DMS114 treated with DMSO at 0.1 percent for 48 hours (cell line): ENCODE measurements around the gene GPN3.
"Not testable (repeated sequence)": the region's sequence is repeated elsewhere in the genome, so short reads cannot be mapped to it uniquely, and the experiment has no call there.

Experiments used
- DNase-seq: peaks from one replicate; lab custom pipeline; 2025; ENCODE audit not compliant: unreplicated experiment; lab: John Stamatoyannopoulos, UW

Gene GPN3

DNA sequence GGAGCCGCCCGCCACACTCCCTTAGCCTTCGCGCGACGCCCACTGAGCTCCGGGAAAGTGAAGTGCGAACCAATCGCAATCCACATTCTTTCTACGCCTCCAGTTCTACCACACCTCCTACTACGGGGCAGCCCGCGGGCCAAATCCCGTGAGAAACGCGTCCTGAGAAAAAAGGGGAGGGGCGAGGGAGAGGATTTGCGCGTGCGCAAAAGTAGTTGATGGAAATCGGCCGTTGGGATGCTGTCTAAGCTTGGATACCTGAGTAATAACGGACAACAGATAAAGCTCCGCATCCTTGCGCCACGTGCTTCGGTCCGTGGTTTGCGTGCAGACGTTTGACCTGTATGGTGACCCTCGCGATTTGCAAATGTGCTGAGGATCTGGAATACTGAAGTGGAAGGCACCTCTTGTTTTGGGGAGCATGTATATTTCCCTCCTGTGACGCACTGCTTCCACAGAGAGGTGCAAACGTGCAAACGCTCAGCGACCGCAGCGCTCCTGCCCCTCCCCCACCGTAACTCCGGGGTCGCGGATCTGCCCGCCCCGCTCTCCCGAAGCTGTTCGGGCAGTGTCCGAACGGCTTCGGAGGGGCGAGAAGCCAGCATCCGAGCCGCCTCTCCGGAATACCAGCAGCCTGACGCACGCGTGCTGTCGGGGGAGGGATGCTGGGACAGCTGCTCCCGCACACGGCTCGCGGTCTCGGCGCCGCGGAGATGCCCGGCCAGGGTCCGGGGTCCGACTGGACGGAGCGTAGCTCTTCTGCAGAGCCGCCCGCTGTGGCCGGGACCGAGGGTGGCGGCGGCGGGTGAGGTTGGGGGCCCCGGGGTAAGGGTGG lies at the start of gene GPN3, which contains the start of gene FAM216A:
GPN3 (minus strand) TSS at position 44 of the 835 bp plus-strand sequence. CDS start 54 bp downstream, outside the sequence.
FAM216A (plus strand) TSS at position 632 of the 835 bp plus-strand sequence; CDS start at position 663, 31 bp downstream.
- peak; percentile 98 for DNase-seq

DNA sequence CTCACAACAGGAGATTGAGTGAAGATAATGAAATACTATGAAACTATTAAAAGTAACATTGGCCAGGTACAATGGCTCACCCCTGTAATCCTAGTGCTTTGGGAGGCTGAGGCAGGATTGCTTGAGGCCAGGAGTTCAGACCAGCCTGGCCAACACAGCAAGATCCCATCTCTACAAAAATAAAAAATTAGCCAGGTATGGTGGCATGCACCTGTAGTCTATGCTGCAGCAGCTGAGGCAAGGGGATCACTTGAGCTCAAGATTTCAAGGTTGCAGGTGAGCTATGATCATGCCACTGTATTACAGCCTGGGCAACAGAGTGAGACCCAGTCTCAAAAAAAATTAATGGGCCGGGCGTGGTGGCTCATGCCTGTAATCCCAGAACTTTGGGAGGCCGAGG lies 48.9 kb upstream of the GPN3 start:
- DNase-seq: no peak

DNA sequence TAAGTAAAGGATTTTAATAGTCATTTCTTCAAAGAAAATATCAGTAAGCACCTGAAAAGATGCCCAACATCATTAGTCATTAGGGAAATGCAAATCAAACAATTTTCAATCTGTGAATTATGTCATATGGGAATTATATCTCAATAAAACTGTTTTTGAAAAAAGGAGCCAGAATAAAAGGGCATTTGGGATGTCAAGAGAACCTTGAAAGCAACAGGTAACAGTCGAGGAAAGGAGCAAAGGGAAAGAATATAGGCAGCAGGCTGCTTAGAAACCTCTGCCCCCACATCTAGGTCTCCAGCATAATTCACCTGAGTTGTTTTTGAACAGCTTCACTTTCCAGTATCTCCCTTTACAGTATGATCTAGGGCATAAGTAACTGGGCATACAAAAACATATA lies 46.3 kb upstream of the GPN3 start:
- DNase-seq: no peak

DNA sequence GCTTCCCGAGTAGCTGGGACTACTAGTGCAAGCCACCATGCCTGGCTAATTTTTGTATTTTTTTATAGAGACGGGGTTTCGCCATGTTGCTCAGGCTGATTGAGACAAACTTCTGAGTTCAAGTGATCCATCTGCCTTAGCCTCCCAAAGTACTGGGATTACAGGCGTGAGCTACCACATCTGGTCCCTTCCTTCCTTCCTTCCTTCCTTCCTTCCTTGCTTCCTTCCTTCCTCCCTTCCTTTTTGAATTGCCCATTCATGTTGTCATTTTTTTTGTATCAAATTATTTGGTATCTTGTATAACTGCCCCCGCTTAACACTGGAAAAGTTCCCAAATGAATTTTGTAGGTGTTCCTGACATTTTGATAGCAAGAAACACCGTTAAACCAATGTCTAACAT lies 45.8 kb upstream of the GPN3 start:
- DNase-seq: no peak

DNA sequence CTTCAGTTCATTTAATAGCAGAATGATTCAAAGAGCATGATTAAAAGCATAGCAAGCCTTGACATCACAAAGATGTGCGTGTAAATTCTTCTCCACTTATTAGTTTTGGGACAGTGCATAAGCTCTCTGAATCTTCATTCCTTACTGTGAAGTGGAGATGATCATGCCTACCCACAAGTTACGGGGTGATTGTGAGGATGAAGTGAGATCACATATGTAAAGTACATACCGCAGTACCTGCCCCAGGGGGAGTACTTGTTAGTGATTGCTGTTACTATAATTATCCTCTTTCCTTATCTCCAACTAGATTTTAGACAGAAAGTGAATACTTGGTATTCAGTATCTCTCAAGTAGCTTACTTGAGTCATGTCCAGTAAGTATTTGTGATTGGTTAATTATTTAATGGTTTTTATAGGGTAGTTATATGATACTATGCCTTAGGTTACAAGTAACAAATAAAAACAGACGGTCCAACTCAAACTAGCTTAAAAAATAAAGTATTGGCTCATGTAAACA lies 40.1 kb upstream of the GPN3 start:
- no peak for DNase-seq

DNA sequence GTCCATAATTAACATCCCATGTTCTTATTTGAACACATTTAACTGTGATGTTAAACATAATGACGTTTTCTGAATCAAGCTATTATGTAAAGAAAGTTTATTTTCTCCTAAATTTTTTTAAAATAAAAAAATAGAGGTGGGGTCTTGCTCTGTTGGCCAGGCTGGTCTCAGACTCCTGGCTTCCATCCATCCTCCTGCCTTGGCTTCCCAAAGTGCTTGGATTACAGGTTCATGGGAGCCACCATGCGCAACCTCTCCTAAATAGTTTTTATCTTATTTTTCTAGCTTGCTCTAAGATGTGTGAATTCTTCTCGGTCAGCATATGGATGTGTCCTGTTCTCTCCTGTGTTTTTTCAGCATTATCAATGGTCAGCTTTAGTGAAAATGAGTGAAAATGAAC lies 37.3 kb upstream of the GPN3 start:
- no peak for DNase-seq

DNA sequence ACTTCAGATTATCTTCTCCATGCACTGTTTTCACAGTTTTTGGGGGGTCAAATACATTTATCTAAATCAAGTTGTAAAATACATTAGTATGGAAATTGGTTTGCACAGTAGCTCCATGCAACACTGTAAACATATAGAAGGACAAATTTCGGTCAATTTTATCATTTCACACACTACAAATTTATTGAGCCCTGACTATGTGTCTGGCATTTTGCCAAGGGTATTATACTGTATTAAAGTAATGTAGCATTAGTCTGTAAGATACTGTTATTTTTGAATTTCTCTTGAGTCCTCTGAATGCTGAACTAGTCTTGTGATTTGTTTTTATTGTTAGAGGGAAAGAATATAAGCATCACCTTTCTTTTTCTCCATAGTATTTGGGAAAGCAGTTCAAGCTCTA lies 35.4 kb upstream of the GPN3 start:
- no peak for DNase-seq

DNA sequence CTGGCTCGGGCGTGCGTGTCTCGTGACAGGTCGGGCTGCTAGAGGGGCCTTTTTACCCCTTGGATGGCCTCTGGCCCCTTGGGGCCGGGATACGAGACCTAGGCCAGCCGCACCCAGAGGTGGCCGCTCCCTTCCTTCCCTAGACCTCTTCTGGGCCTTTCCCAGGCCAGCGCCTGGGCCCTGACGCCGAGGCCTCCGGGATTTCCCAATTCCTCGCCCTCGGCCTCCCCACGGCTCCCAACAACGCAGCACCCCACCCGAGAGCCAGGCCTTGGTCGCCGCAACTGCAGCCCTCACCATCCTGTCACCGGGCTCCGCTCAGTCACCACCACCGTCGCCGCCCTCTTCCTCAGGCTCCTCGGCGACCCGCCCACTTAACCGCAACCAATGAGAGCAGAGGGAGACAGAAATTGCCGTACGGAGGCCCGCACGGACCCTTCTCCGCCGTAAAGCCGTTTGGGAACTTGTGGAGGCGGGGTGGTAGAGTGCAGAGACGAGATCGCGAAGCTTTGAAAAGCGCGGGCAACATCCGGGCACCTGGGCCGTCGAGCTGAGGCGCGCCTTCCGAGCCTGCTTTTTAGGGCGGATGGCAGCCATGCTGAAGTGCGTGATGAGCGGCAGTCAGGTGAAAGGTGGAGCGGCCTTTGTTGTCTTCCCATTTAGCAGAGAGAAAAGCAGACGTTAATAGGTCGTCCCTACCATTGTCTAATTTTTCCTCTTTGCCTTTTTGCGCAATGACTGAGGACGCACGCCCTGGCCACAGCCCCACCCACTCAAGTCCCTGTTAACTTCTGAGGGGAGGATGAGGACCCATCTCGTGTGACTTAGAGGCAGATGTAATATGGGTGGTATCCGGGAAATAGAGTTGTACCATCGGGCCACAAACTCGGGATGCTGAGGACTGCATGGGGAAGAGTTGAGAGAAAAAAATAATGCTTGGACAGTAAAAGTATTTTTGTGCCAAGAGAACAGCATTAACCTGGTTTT lies 34.0 kb upstream of the GPN3 start, which contains the start of the genes RAD9B and VPS29:
RAD9B (plus strand) TSS at position 580 of the 987 bp plus-strand sequence; CDS start at position 587, 7 bp downstream.
VPS29 (minus strand) TSS at position 360 of the 987 bp plus-strand sequence; CDS start at position 300, 60 bp downstream.
- DNase-seq: peak; percentile 99

DNA sequence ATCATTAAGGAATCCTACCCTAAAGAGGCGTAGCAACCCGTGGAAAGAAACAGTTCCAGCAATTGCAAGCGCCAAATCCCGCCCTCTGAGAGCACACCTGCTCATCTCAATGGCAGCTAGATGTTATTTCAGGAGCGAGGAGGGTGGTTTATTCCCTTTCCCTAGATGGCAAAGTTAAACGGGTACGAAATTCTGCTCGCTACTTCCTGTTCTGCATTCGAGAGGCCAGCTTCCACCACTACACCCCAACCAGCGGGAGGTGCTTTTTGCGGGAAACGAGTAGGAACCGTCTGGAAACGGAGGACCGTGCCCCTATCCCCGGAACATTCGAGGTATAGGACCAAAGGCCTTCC lies 33.3 kb upstream of the GPN3 start:
- DNase-seq: peak; percentile 53

DNA sequence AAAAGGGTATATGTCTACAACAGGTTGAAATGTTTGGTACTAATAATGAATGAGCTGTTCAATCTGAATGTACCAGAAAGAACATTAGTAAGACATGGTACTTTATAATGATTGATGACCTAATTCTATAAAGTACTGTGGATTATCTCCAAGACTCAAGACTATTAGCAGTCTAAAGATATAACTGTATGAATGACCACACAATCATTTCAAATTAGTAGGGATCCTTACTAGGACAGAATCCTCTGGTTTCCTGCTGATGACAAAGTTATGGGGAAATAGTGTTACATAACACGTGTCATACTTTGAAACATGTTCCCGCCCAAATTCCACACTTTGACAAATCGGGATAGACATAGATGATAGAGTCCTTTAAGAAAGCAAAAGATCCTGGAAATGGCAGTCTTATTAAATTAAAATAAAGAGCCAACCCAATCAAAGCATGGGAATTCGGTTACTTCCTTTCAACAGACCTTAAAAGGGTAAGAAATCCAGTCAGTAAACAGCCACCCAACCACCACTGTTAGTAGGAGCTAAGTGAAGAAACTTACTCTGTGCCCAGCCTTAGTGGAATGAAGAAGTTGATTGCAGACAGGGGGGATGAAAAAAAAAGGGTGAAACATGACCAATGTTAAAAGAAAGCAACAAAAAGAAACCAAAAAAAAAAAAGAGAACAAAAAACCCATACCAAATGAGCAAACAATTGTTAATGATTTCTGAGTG lies 31.1 kb upstream of the GPN3 start:
- no peak for DNase-seq

DNA sequence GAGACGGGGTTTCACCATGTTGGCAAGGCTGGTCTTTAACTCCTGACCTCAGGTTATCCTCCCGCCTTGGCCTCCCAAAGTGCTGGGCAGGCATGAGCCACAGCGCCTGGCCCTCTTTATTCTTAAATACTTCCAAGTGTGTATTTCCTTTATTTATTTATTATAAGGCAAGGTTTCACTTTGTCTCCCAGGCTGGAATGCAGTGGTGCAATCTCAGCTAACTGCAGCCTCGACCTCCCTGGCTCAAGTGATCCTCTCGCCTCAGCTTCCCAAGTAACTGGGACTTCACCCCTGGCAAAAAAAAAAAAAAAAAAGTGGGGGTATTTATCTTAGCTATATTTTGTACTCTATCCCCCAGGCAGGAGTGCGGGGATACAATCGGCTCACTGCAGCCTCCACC lies 7.4 kb upstream of the GPN3 start:
- DNase-seq: no peak

DNA sequence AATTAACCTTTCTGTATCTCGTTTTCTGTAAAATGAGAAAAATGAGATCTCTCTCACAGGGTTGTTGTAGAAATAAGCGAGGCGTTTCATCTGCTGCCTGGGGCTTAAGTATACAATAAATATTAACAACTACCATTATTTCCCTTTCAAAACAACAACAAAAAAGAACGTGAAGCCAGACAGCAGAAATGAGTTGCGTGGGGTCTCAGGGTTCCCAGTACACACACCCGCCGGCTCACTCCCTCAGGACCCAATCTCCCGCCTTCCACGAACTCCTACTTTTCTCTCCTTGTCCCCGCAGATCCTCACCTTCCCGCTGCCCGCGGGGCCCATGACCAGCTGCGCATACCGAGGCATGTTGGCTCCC lies 227 bp downstream of the GPN3 start:
- no peak for DNase-seq

DNA sequence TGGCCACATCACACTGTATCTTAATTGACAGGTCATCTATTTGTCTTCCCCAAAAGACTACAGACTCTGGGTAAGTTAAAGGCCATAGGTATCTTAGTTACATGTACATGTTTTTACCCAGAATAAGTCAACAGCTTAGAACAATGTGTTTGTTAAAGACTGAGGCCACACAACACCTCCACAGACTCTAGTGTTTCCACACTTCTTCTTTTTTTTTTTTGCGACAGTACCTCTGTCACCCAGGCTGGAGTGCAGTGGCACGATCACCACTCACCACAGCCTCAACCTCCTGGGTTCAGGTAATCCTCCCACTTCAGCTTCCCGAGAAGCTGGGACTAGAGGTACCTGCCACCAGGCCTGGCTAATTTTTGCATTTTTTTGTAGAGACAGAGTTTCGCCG lies 1.3 kb downstream of the GPN3 start:
- no peak for DNase-seq

DNA sequence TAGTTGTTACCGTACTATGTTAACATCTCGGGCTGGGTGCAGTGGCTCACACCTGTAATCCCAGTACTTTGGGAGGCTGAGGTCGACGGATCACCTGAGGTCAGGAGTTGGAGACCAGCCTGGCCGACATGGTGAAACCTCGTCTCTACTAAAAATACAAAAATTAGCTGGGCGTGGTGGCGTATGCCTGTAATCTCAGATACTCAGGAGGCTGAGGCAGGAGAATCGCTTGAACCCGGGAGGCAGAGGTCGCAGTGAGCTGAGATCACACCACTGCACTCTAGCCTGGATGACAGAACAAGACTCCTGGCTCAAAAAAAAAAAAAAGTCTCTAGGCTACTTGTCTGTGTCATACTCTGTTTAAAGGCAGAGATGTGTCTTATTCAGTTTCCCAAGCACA lies 2.3 kb downstream of the GPN3 start:
- DNase-seq: not testable (repeated sequence)

DNA sequence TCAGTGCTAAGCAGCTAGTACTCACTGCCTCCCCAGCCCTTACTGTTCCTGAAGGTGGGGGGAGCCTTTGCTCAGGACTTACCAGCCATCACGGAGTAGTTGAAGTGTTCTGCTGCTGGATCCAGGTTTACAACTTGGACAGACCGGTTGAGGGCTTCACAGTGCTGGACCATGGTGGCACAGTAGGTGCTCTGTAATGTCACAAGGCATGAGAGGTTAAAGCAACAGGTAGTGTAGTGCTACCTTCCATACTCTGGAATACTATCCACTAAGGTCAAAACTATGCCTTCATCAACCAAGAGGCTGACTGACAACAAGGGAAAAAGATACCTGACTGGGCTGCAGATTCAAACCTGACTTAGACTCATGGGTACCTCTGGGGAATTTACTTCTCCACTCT lies 3.0 kb downstream of the GPN3 start:
- DNase-seq: no peak

DNA sequence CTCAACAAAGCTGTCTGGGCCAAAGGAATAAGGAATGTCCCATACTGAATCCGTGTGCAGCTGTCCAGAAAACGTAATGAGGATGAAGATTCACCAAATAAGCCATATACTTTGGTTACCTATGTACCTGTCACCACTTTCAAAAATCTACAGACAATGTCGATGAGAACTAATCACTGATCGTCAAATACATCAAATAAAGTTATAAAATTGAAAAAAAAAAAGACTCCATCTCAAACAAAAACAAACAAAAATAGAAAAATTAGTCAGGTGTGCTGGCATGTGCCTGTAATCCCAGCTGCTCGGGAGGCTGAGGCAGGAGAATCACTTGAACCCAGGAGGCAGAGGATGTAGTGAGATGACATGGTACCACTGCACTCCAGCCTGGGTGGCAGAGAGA lies 6.9 kb downstream of the GPN3 start:
- not testable (repeated sequence) for DNase-seq

DNA sequence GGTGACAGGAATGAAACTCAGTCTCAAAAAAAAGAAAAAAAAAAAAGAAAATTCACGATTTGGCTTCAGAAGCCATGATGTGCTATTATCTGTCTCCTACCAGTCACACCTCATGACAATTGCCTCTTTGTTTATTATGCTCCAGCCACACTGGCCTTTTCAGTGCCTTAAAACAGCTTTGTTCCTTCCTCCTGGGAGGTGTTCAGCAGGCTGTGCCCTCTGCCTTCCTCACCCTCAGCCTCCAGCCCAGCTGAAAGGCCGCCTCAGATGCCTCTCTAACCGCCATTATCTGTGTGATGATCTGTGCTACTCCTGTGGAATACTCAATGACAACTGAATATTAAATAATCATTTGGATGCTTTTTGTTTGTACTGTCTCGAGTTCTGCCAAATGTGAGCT lies 9.3 kb downstream of the GPN3 start:
- DNase-seq: no peak

DNA sequence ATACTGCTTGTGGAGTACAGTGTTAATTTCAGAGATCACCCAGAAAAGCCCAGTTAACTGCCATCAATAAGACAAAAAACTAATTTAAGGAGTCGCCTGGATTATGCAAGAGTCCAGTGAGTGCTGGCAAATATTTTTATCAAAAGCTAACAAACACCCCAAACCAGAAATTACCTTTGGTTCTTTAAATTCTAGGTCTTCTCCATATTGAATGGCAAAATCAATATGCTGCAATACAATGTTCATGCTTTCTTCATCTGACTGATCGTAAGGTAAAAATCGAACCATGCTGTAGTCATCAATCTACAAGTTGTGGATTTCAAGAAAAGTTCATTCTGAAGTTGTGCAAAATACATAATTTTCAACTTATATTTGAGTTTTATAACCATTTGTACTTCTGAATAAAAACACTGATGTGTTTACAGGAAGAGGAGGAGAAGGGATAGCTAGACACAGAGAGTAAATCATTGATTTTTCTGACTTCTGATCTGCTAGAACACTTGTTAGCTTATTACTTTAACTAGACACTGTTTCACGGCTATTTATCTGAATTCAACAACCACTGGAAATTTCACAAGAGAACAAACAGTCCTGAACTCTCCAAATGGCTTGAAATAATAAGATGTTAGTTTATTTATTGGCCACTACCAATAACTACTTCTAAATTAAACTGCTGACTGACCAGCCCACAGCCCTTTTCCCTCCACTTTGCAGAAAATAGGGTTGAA lies 14.3 kb downstream of the GPN3 start:
- no peak for DNase-seq

DNA sequence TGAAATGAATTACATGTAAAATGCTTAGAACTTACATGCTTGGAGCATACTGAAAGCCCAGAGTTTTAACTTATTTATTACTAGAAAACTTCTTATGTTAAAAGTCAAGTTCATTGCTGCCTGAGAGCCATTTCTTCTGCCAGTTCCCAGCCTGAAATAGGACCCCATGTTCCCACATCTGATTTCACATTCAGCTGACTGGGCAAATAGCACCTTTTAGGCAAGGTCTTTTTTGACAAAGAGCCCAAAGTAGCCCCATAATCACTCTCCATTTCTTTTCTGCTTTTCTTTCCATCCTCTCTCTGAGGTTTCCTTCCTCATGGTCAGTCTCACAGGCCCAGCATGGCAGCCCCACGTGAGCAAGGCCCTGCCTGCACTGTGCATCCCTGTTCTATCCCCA lies 16.8 kb downstream of the GPN3 start:
- no peak for DNase-seq
